ENCODE measurements around the gene MIGA2. TPM values are rescaled to one million over a fixed set of nuclear protein-coding genes. Genes with fewer than 3 reads are reported as not detected.

Gene MIGA2
- total and polyA plus RNA-seq, 9 of the 15 experiments (the other 6 are each of a cell fraction or from before 2014, with no cell fraction given) = 0.15 to 54.1 (median 18.0) TPM

- TF ChIP-seq TFE3 (CRISPR knock-in tag; IDR thresholded peaks at IDR 0.05) (peak; percentile 99), ZNF121 (CRISPR knock-in tag; conservative IDR thresholded peaks at IDR 0.05) (no peak), NEUROD1 (IDR thresholded peaks at IDR 0.05; ENCODE audit: borderline replicate concordance, low read depth, low read length, partially characterized antibody) (no peak), TARDBP (IDR thresholded peaks at IDR 0.05) (no peak), CHD1 (IDR thresholded peaks at IDR 0.05; ENCODE audit: low read length) (no peak), HNRNPUL1 (IDR thresholded peaks at IDR 0.05; ENCODE audit: low read length) (no peak), BCL6 (CRISPR knock-in tag; IDR thresholded peaks at IDR 0.05) (no peak), ZBTB17 (CRISPR knock-in tag; IDR thresholded peaks at IDR 0.05) (no peak), ZKSCAN8 (CRISPR knock-in tag; IDR thresholded peaks at IDR 0.05) (no peak), ZBED1 (IDR thresholded peaks at IDR 0.05) (no peak), MYBL2 (IDR thresholded peaks at IDR 0.05; ENCODE audit: low read depth) (no peak), MYBL2 (CRISPR knock-in tag; IDR thresholded peaks at IDR 0.05; ENCODE audit: borderline replicate concordance) (no peak), ZNF24 (IDR thresholded peaks at IDR 0.05) (no peak), LEF1 (IDR thresholded peaks at IDR 0.05) (no peak), HSF4 (CRISPR knock-in tag; IDR thresholded peaks at IDR 0.05; ENCODE audit: borderline replicate concordance) (no peak), PRMT5 (CRISPR knock-in tag; IDR thresholded peaks at IDR 0.05) (no peak), HMG20B (CRISPR knock-in tag; IDR thresholded peaks at IDR 0.05) (no peak), EP300 (IDR thresholded peaks at IDR 0.05; ENCODE audit: low read length) (peak; percentile 6; the same call in 1 of the 2 replicates), HBP1 (CRISPR knock-in tag; IDR thresholded peaks at IDR 0.05) (0 out of 2 replicates have a peak, but pooled peaks have one; percentile 15), RCOR1 (IDR thresholded peaks at IDR 0.05; ENCODE audit: borderline replicate concordance in 1 of 2, low read depth in 2 of 2, low read length in 2 of 2) (peak in 1 of 2 experiments; percentile 37; a peak in 1 of 4 replicates), MIER1 (IDR thresholded peaks at IDR 0.05; ENCODE audit: low read depth) (no peak), HNRNPH1 (optimal IDR thresholded peaks at IDR 0.05; ENCODE audit: low read depth, low read length) (no peak), USF1 (CRISPR knock-in tag; IDR thresholded peaks at IDR 0.05) (peak; percentile 96), E2F3 (CRISPR knock-in tag; IDR thresholded peaks at IDR 0.05) (no peak), ETS2 (tag; IDR thresholded peaks at IDR 0.05; ENCODE audit: borderline replicate concordance, poor library complexity, severe bottlenecking) (no peak), TRIM25 (IDR thresholded peaks at IDR 0.05; ENCODE audit: borderline replicate concordance) (no peak)
These were observed at the start of gene MIGA2 (continued) for GRCh38 chr9:129036241-129036922.
